NCI-H128 (cell line): Measurements from ENCODE around the gene LUZP4.
A peak's percentile ranks its signal among the peaks of the same experiment; 100 is the strongest.
"Not testable (repeated sequence)": the region's sequence is repeated elsewhere in the genome, so short reads cannot be mapped to it uniquely, and the experiment has no call there.

Experiments used
- DNase-seq: peaks from one replicate; lab custom pipeline; 2025; ENCODE audit not compliant: unreplicated experiment; lab: John Stamatoyannopoulos, UW

LUZP4 gene, protein sequence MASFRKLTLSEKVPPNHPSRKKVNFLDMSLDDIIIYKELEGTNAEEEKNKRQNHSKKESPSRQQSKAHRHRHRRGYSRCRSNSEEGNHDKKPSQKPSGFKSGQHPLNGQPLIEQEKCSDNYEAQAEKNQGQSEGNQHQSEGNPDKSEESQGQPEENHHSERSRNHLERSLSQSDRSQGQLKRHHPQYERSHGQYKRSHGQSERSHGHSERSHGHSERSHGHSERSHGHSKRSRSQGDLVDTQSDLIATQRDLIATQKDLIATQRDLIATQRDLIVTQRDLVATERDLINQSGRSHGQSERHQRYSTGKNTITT

DNA sequence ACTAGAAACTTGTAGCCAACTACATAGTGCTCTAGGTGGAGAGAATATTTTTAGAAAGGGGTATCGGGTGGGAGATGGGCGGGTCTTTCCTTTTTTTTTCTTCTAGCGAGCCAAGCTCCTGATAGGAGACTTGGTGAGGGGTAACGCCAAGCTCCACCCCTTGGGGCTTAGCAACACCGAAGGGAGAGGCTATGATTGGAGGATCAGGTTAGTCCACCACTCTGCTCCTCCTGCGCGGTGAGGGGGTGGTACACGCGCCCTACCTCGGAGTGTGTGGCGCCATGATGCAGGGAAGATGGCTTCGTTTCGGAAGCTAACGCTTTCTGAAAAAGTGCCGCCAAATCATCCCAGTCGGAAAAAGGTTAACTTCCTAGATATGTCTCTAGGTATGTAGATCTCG is at the start of gene LUZP4:
TSS of gene LUZP4 (plus strand) at position 251 of the 400 bp plus-strand sequence. CDS start at position 296, 45 bp downstream.
- no peak for DNase-seq

DNA sequence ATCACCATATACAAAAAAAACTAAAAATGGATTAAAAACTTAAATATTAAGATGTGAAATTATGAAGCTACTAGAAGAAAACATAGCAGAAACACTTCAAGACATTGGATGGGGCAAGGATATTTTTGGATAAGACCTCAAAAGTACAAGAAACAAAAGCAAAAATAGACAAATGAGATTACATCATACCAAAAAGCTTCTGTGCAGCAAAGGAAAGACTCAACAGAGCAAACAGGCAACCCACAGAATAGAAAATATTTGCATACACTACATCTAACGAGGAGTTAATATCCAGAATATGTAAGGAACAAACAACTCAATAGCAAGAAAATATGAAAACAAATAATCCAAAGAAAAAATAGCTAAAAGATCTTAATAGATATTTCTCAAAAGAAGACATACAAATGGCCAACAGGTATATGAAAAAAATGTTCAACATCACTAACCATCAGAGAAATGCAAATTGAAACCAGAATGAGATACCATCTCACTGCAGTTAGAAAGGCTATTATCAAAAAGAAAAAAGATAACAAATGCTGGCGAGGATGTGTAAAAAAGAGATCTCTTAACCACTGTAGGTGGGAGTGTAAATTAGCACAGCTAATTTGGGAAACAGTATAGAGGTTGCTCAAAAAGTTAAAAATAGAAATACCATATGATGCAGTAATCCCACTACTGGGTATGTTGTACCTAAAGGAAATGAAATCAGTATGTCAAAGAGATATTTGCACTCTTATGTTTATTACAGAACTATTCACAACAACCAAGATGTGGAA is 37.9 kb upstream of the LUZP4 start:
- no peak for DNase-seq

DNA sequence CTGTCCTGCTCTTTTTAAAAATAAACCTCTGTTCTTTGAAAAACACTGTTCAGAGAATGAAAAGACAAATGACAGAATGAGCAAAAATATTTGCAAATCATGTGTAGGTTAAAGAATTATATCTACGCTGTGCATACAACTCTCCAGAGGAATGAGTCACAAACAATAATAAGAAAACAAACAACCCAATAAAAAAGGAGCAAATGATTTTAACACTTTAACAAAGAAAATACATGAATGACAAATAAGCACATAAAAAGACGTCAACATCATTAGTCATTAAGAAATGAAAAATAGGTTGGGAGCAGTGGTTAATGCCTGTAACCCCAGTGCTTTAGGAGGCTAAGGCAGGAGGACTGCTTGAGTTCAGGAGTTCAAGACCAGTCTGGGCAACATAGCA is 34.5 kb upstream of the LUZP4 start:
- no peak for DNase-seq

DNA sequence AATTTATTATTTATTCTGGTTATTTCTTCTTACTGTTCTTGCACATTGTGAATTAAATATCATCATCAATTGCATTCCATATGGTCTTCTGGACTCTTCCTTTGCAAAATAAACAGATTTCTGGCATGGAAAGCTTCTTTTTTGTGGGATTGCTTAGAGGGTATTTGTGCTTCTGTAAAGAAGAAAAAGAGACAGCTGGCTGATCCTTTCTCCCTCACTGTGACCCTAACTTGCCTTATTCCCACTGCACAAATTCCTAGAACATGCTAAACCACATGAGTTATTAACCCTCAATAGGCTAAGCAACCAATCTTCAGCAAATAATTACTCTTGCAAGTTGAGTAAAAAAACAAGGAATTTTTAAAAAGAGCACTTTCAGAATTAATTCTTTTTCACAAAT is 31.8 kb upstream of the LUZP4 start:
- no peak for DNase-seq

DNA sequence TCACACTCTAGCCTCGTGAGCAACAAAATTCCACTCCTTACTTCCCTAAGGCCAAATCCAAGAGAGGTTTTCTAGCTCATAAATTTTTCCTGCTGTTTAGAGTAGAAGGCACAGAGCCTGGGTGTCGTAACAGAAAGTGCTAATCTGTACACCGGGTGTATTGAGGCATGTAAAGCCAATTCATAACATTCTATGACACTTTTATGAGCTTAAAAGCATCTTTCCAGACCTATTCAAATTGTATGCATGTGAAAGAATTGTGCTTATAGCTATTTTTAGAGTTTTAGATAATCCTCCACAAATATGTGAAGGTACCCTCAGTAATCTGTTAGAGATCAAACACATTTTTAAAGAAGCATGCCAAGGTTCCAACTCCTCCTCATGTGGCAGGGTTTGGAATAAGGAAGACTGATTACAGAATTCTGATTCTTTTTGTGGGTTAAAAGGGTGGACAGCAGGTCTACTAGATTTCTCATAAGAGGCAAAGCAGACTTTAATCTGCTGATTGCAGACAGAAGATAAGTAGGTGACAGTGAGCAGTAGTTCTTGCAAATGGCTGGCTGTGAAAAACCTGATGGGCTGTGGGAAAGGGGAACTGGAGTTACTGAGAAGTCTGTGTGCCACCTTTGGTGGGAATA is 30.2 kb upstream of the LUZP4 start:
- DNase-seq = no peak

DNA sequence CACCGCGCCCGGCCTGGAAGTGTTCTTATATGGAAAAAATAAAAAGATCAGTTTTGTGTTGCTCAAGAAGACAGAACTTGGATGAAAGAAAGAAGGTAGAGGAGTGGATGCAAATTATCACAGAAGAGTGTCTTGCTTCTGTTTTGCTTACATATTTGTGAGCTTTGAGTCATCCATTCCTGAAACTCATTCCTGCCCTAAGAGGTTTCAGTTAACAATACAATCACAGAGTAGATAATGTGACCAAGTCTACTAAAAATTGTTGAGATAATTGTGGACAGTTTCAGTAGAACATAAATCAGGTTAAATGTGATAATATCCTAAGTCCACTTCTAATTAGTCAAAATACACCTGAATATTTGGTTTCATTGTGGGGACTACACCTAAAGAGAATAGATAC is 29.2 kb upstream of the LUZP4 start:
- DNase-seq = no peak

DNA sequence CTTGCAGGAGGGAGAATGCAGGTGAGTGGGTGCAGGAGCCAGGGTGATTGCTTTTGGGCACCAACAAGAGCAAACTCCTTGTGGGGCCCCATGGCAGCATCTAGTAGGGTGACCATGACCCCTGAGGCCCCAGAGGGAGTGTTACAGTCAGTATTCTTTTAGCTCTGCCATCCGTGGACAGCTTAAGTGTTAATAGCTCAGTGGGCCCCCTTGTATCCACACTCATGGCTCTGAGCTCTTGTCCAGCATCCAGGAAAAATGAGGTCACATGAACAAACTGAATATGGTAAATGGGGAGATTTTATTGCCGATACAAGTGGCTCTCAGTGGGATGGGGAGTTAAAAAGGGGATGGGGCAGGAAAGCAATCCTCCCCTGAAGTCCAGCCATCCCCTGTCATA is 28.4 kb upstream of the LUZP4 start:
- no peak for DNase-seq

DNA sequence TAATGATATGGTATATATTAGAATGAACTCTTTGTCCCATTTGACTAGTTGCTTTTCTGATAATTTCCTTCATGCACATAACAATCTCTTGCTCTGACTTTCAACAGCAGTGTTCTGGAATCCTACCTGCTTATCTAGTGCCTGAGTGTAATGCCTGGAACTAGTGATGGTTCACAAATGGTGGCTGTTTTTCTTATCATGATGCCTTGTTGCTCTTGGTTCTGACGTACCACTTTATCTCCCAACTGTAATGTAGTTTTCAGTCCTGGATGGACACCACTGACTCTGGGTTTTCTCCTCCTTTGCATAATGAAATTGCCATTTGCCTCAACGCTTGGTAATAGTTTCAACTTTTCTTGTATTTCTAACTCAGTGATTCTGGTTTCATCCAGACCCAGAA is 25.5 kb upstream of the LUZP4 start:
- DNase-seq = no peak

DNA sequence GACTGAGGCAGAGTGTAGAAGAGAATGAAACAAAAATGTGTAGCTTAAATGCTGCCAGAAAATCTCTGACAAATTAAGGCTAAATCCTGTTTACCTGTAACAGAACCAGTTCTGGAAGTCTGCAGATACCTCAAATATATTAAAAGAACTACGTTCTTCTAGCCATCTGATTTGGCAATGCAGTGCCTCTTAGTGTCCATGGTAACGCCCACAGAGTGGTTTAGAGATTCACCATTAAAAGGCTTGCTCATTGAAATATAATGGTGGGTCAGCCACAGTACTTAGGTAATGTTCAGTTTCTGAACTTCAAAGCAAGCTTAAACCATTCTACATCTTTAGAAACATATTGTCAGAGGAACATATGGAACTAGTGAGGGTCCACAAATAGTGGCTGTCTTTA is 23.2 kb upstream of the LUZP4 start:
- peak; percentile 1 for DNase-seq

DNA sequence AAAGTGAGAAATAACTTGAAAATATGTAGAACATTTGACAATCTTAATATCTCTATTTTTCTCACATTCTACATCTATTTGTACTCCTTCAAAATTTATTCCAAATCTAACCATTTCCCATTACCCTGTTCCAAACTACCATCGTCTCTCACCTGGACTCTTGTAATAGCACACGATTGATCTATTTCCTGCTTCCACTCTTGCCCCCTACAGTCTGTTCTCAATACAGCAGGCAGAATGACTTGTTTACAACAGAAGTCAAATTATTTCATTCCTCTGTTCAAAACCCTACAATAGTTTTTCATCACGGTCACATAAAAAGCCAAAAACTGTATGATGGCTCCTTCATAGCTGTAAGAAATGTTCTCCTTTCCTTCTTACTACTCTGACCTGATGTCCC is 21.1 kb upstream of the LUZP4 start:
- no peak for DNase-seq

DNA sequence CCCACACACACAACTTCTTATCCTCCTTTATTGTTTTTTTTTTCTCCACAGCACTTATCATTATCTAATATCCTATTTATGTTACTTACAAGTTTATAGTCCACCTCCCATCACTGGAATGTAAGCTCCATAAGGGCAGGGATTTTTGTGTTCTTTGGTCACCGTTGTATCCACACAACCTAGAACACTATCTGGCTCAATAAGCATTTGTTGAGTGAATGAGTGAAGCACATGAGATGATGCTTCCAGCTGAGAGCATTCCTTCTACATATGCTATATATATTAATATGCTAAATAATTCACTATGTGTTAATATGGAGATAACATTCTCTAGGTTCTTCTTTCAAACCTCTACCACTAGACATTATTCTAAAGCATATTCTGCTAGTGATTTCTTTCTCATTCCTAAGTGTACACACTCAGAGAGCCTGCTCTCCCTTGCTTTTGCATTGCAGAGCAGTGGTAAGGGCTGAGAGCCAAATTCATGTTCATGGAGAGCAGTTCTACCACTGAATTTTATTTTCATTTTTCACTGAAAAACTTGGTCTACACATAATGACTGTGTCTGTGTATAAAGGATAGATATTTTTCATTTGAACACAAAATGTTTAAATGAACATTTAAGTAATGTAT is 20.3 kb upstream of the LUZP4 start:
- no peak for DNase-seq

DNA sequence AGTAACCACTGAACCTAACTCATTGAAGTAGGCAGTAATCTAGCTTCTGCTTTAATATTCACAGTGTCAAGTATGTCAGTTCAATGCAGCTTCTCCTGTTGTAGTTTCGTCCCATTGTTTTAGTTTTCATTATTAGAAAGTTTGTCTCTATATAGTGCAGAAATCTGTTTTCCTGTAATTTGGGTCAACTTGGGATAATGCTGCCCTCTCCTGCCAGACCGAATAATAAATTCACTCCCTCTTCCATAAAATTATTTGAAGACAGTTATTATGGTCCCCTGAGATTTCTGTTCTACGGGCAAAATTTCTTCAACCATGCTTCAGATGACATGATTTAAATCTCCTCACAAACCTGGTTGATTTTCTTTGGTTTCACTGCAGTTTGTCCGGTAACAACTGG is 4.6 kb upstream of the LUZP4 start:
- no peak for DNase-seq

DNA sequence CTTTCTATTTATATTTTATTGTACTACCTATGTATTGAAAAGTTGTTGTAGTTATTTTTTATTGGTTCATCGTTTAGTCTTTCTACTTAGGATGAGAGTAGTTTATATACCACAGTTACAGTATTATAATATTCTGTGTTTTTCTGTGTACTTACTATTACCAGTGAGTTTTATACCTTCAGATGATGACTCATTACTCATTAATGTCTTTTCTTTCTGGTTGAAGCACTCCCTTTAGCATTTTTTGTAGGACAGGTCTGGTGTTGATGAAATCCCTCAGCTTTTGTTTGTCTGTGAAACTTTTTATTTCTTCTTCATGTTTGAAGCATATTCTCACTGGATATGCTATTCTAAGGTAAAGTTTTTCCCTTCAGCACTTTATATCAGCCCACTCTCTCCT is 7.7 kb downstream of the LUZP4 start:
- DNase-seq = no peak

DNA sequence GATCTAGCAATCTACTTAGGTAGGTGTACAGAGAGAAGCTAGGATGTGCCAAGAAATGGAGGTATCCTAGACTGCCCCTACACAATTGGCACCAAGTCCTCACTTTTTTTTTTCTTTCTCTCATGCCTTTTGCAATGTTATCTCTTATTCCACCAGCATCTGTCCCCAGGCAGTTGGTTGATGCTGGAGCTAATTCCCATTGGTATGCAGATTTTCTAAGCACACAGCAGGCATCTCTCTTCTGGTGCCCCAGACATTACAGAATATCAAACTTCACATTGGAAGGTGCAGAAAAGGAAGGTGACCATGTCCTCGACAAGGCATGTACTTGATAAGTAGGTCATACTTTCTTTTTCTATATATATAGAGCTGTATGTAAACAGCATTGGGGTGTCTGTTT is 21.6 kb downstream of the LUZP4 start:
- no peak for DNase-seq

DNA sequence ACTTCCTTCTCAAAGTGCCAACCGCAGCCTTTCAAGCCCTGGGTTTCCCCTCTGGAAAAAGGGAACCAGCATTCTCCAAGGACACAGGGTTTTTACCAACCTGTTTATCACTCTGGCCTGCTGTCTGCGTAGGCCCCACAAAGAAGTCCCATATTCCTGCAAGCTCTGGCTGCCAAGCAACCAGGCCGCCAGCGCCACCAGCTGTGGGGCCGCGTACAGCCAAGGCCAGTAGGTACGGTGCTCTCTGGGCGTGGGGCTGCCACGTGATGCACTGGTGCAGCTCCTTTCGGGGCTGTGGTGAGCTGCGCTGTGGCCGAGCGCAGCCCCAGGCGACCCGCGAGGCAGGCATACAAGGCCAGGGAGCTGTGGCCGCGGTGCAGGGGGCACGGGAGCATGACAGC is 22.1 kb downstream of the LUZP4 start:
- no peak for DNase-seq

DNA sequence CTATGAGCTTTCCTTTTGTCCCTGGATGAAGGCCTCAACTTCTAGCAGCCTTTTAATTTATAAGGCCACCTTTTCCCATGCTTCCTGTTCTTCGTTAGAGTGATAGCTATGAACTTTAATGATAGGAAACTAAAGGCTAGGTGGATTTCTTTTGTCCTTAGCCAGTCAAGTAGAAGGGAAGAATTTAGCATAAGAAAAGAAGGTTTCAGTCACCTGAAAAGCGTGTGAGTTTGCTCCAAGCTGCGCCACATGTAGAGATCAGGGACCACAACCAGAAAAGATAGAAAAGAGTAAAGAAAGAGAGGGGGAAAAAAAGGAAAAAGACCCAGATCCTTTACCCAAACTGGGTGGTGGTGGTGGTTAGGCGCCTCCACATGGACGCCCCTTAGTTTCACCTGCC is 28.6 kb downstream of the LUZP4 start:
- no peak for DNase-seq

DNA sequence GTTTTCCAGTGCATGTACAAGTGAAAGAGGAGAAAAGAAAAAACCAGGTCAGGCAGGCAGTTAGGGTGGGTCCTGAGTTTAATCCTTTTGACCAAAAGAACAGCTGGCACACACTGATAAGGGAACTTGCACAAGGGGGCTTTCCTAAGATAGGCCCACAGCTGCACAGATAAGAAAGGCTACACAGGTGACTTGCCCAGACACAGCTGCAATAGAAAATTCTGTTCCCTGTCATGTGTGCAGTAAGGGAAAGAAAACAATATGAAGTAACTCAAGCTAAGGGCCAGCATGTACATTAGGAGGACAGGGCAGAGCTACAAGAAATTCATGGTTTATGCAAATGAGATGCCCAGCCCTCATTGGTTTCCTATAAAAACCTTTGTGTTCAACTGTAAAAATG is 32.9 kb downstream of the LUZP4 start:
- no peak for DNase-seq

DNA sequence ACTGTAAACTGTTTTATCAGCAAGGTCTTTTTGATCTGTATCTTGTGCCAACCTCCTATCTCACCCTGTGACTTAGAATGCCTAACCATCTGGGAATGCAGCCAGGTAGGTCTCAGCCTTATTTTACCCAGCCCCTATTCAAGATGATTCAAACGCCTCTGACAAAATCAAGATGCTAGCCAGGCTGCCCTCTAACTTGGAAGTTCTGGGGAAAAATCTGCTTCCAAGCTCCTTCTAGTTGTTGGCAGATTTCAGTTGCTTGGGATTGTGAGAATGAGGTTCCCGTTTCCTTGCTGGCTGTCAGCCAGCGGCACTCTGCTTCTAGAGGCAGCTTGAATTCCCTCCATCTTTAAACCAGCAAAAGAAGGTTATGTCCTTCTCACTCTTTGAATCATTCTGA is 34.7 kb downstream of the LUZP4 start:
- no peak for DNase-seq

DNA sequence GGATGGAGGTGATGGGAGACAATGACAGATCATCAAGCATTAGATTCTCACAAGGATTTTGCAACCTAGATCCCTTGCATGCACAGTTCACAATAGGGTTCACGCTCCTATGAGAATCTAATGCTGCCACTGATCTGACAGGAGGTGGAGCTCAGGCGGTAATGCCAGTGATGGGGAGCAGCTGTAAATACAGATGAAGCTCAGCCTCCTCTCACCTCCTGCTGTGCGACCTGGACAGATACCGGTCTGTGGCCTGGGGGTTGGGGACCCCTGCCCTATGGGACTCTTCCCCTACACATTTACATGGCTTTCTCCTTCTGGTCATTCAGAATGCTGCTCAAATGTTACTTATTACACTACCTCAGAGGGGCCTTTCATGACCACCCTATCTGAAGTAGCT is 39.8 kb downstream of the LUZP4 start:
- not testable (repeated sequence) for DNase-seq

DNA sequence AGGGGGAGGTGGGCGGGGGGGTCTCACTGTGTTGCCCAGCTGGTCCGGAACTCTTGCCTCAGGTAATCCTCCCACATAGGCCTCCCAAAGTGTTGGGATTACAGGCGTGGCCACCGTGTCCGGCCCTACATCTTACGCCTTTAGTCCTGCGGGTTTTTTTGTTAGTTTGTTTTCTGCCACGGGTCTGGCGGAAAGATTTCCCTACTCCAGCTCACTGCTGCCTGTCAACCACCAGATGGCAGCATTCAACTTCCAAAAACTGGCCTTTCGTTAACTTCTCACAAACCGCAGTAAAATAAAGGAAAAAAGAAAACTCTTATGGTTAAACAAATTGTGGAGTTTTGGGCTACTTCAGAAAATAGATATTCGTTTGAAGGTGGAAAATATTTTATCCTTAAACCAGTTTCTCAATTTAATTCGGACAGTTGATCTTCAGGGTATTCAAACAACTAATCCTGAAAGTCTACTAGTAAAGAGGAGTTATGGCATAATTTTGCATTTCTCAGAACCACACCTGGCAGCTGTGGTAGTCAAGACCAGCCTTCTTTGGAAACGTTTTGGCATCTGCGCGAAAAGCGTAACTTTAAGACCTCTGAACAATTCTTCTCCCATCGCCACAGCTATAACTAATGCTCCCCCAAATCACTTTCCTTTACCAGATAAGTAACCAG is 41.1 kb downstream of the LUZP4 start:
- peak; percentile 1 for DNase-seq

DNA sequence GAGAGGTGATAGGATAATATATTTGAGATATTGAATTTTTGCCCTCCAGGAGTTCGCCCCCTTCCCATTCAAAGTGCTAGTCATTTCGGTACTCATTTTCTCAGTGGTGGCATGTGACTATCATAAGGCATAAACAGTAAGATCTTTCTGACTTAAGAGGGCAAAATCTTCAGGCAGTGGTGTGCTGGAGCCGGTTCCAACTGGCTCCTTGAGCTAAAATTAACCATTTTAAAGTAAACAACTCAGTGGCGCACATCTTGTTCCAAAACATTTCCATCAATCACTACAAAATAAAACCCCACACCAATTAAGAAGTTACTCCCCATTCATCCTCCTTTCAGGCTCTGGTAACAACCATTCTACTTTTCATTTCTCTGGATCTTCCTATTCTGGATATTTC is 43.3 kb downstream of the LUZP4 start:
- DNase-seq = no peak
